ENCODE data around the gene RAI14.
A peak's percentile ranks its signal among the peaks of the same experiment; 100 is the strongest.

RAI14 gene

DNA sequence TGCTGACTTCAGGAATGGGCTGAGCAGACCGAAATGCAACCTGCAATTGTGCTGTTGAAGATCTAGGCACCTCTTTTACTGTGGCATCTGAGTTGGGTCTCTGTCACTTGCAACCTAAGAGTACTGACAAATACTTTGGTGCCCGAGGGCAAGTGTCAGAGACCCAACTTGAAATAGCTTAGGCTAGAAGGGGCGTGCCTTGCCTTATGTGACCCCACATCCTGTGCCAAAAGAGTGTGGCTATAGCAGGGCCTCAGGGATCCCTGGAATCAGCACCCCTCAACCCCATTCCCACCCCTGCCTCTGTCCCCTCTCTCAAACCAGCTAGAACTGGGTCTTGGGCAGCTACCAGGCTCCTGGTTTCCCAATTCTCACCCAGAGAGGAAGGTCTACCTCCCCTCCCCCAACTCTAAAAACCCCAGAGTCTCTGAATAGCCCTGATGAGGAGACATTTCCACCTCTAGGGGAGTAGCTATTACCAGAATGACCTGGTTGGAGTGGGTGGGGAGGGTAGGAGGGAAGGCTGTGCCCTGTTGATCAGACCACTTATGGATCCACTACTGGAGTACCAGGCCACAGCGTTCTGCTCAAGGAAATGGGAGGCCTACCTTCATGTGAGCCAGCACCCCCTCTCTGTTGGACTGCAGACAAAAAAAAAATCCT is 17.5 kb downstream of the RAI14 start:
- intact Hi-C loops (cut with DNase I): no loop called here
- no peak for DNase-seq

DNA sequence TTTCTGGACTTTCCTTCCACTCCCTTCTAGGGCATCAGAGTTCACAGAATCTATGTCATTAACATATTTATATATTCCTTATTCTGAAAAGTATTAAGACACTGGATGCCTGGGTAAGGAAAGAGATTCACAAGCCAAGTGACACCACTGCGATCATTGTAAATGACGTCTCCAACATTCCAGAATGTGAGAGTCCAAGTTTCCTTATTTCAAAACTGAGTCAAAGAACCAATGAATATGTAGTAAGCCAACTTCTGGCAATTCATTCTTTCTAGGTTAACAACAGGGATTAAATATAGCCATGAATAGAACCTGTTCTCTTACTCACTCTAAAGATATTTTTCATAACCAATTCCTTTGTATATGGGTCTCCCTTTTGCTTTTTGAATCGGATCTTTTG is 18.1 kb downstream of the RAI14 start:
- intact Hi-C loops (cut with DNase I): no loop called here
- DNase-seq: no peak

DNA sequence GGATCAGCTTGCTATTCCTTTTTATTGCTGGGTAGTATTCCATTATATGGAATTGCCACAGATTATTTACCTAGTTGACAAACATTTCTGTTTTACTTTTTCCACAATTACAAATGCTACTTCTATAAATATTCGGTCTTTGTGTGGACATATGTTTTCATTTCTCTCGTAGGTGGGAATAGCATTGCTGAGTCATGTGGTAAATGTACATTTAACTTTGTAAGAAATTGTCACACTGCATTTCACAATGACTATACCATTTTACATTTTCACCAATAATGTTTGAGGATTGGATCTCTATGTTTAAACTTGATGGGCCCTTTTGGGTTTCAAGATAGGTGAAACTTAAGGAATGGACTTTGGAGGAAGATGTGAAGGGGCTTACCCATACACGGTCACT is 19.7 kb downstream of the RAI14 start:
- intact Hi-C loops (cut with DNase I): no loop called here
- no peak for DNase-seq

DNA sequence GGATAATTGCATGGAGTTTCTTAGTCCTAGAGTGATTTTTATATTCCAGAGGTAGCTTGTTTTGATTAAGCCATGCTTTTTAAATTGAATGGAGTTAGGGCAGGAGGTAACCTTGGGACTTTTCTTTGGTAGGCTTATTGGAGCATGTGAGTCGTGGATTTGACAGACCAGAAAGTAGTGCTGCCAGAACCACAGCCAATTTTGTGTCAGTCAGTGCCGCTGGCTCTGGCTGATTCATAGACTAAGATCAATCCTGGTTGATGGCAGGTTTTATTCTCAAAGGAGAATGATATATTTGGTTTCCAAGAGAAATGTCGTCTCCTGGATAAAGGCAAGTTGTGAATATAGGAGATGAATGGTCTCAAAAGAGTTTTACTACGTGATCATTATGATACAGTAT is 20.3 kb downstream of the RAI14 start:
- no peak for DNase-seq
- intact Hi-C loops (cut with DNase I): no loop called here

DNA sequence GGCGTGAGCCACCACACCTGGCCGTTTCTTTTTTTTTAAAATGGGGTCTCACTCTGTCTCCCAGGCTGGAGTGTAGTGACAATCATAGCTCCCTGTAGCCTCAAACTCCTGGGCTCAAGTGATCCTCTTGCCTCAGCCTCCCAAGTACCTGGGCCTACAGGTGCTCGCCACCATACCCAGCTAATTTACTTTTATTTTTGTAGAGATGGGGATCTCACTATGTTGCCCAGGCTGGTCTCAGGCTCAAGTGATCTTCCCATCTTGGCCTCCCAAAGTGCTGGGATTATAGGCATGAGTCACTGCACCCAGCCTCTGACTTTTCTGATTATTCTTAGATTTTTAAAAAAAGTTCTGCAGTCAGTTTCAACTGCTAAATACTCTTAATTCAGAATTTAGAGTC is 21.3 kb downstream of the RAI14 start:
- intact Hi-C loops (cut with DNase I): no loop called here
- DNase-seq: no peak

DNA sequence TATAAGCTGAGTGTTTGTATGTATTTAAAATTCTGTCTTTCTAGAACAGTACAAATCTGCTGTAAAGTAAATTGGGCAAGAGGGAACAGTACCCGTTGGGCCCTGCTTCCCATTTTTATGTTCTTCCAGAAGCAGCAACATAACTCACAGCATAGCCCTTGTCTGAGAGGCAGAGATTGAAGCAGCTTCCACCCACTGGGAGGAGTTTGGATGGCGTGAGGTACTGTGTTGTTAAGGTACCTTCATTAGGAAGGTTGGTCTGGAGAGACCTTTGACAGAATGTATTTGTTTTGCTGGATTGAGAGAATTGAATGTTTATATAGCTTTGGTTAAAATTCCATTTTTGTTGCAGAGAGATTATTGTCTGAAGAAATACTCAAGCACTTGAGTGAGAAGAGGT is 24.8 kb downstream of the RAI14 start:
- no peak for DNase-seq
- intact Hi-C loops (cut with DNase I): no loop called here

DNA sequence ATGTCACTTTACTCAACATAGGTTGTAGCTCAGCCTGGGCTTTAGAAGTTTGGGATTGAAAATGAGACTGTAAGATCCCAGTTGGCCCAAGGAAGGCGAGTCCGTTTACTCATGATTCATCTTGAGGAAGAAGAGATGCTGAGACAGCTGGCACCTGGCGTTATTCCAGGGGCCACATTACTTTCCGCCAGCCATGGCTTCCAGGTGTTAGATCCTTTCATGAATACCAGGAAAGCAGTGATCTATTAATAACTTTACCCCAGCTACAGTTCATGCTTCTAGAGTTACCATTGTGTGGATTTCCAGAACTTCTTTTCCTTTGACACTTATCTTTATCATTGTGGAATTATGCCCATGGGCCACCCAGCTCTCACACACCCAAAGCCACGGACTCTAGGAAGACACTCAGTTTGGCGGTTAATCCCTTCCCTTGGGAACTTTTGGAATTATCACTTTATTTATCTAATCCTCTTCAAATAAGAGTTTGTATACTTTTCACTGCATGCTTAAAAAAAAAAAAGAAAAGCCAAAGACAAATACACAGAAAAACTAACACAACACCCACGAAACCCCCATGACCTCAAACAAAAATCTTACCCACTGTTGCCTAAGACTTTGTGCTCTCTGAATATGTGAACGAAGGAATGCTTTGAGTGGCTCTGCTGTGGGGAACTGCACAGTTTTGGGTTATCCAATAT is 26.9 kb downstream of the RAI14 start:
- DNase-seq: no peak

DNA sequence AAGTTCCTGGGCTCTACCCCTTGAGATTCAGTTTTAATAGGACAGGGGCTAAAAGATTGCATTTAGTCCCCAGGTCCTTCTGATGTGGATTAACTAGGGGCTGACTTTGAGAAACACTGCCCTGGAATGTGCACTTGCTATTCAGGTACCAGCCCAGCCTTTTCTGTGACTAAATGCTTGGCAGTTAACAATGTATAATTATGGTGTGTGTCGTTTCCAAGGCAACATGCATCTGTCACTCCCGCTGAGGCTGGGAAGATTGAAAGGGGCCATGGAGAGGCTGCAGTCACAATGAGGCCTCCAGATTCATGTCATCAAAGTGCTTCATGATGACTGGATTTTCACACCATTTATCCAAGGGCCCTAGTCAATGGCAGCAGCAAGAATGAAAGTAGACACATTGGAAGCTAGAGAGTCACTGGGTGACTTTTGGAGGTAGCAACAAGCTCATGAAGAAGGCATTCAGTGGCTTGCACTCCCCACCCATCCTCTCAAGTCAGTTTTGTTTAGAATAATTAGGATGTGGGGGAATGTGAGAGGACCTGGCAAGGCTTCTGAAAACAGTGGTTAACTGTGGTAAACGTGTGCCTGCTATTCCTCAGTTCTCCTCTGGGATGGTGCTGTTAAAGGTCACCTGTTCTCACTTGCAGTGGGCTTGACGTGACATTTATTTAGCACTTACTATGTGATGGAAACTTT is 28.3 kb downstream of the RAI14 start:
- peak in 2 of 10 donors; percentile 14 to 76 for DNase-seq

More for the DNA sequence above, 26.9 kb downstream of the RAI14 start:
- intact Hi-C loops (cut with DNase I): no loop called here

DNA sequence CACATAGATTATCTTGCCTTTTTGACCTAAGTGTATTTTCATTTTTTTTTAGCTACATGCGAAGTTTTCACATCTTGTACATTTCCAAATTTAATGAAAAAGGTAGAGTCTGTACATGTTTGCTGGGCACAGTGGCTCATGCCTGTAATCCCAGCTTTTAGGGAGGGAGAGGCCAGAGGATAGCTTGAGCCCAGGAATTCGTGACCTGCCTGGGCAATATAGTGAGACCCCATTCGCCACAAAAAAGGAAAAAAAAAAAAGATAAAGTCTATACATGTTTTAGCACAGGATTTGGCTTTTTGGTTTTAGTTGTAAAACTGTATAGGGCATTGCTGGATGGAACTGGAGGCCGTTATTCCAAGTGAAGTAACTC is 28.8 kb downstream of the RAI14 start:
- DNase-seq: peak in 1 of 10 donors; percentile 22
- intact Hi-C loops (cut with DNase I): no loop called here

More for the DNA sequence above, 28.3 kb downstream of the RAI14 start:
- intact Hi-C loops (cut with DNase I): no loop called here

DNA sequence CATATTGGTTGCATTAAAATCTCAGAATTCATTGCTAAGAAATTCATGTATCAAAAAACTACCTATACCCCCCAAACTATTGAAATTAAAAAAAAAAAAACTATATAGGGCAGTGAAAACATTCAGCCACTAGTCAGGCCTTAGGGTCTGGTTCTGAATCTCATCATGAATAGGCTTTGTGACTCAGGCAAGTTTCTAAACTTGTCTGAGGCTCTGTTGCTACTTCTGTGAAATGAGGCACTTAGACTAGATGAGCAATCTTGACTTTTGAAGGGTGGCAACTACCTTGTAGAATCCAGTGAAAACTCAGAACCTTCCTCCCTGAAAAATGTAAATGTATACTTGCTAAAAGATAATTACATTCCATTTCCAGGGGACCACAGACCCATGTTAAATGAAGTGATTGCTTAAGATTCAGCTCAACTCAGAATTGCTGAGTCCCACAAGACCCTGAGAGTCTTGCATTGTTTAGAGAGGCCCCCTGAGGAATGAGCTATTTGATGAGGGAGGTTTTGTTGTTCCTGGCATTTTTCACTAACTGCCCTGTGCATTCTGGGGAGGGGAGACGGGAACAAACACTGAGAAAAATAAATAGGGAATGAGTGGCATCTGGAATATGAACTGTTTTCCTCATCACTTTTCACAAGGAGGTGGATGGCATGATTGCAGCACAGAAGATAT is 29.5 kb downstream of the RAI14 start:
- no peak for DNase-seq
- intact Hi-C loops (cut with DNase I): no loop called here

DNA sequence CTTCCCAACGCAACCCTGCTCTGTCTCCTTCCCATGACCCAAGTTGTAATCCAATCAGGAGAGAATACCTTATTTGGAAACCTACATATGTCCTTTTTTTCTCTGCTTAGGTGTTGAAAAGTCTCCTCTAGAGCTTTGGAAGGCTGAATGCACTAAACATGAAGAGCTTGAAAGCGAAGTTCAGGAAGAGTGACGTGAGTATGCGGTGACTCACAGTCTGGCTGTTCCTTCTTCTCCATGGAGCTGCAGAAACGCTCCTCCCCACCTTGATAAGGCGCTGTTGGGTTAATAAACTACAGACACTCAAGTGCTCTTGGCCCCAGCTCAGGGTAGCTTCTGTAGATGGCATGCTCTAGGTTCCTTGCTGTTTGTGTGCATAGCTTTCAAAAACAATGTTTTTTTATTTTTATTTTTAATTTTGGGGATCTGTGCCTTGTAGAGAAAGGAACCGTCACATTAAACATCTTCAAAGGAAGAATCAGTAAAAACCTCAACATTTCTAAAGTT is 30.7 kb downstream of the RAI14 start:
- DNase-seq: peak in 1 of 10 donors; percentile 5
- intact Hi-C loops (cut with DNase I): no loop called here

DNA sequence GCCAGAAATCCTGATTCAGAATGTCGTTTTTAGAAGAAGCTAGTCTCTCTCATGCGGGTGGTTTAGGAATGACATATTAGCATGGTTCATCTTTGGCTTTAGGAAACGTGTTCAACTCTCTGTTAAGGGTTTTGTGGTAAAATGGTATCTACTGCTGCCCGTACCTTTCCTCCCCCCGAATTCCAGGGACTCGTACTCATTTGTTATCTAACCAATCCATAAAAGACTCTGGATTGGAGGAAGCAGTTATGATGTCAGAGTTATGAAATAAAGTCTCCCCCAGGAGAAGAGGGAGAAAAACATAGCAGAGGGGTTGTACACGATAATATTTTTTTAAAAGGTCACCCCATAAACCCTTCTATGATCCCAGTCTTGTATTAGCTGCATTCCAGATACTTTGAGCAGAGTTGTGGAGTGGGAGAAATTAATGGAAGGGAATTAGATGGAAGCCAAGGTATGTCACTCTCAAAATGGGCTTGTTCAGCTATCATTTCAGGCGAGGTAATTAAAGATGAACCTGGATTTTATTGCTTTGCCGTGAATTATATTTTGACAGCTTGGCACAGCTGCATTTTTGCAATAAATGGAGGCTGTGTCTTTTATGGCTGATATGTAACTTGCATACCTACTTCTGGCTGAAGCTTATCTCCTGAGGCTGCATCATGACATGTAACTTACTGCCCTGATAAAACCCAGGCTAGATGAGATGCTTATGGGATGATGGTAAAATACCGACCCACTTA is 31.3 kb downstream of the RAI14 start:
- intact Hi-C loops (cut with DNase I): no loop called here
- no peak for DNase-seq

DNA sequence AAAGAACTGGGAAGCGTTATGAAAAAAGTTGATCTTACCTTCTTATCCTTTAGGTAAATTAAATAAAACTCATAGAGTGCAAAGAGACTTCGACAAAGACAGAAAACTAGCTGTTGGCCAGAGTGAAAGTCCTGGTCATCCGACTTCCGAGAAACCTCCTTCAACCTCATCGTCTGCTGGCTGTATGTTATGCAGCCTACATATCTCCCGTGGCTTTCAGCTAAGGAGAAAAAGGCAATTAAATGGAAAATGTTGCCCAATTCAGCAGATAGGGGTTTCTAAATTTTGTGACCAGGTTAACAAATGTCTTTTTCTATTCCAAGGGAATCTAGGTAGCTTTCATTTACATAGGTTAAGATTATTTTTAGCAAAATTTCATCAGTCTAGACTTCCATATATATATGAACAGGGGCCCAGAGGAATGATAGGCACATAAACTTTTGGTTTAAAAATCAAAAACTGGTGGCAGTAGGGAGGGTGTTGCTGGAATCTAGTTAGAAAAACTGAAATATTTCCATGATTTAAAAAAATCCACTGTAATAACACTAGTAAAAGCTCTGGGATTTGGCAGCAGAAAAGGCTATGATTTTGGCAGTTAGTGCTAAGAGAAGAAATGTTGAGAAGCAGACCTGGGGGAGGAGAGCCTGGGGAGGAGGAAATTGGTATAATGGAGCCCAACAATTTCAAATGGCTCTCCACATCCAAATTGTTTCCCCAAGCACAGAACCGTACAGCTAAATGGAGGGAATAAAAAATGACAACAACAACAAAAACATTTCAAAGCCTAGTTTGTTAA is 32.1 kb downstream of the RAI14 start:
- DNase-seq: no peak
- intact Hi-C loops (cut with DNase I): no loop called here

DNA sequence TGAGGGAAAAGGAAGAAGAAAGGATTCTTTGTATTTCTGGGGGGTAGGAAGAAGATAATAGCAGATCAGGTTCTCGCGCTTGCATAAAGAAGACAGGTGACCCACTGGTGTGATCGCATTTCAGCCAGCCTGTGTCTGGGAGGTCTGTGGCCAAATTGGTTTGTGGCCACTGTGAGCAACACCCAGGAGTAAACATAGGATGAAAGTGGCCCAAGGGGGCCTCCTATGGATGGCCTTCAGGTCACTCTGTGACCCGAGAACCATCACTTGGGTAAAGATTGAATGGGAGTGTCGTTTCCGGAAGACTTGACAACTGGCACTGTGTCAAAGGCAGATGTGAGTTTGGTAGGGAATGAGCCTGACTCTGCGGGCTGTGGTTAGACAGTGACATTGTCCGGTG is 34.2 kb downstream of the RAI14 start:
- DNase-seq: no peak
- intact Hi-C loops (cut with DNase I): no loop called here

DNA sequence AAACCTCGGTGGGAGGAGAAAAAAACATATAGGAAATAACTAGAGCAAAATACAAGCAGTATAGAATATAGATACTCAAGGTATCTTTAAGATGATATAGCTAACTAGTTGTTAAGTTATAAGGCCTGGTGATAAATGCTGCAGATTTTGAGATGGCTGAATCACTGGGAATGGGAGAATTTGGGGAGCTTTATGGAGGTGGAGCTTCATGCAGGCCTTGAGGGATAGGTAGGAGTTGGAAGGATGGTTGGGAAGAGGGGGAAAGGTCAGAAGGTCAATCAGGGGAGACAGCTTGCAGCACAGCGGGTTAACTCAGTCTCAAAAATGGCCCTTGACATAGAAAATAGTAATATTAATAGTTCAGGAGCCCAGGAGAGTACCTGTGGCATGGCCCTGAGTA is 34.8 kb downstream of the RAI14 start:
- DNase-seq: no peak
- intact Hi-C loops (cut with DNase I): no loop called here

DNA sequence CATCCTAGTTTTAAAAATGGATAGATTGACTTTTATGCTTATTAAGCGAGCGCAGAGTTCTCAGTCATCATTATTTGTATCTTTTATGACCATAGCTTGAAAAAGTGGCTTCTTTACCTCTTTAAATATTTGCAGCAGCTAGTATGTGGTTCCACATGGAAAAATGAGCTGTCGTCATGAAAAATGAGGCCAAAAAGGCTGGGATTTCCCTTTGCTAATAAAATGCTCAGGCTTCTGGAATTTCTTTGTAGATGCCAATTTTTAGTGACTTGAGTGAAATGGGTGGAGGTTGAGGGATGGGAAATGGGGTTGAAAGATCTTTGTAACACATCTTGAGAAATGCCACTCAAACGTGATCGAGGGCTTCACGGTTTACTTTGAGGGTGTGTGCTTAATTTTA is 35.2 kb downstream of the RAI14 start:
- DNase-seq: no peak
- intact Hi-C loops (cut with DNase I): no loop called here

DNA sequence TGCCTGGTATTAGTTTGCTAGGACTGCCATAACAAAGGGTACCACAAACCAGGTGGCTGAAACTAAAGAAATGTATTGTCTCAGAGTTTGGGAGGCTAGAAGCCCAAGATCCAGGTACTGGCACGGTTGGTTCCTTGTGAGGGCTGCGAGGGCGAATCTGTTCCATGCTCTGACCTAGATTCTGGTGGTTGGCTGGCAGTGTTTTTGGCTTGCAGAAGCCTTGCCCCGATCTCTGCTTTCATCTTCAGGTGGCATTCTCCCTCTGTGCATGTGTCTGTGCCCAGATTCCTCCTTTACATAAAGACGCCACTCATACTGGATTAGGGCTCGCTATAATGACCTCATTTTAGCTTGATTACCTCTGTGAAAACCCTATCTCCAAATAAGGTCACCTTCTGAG is 36.7 kb downstream of the RAI14 start:
- DNase-seq: no peak
- intact Hi-C loops (cut with DNase I): no loop called here

DNA sequence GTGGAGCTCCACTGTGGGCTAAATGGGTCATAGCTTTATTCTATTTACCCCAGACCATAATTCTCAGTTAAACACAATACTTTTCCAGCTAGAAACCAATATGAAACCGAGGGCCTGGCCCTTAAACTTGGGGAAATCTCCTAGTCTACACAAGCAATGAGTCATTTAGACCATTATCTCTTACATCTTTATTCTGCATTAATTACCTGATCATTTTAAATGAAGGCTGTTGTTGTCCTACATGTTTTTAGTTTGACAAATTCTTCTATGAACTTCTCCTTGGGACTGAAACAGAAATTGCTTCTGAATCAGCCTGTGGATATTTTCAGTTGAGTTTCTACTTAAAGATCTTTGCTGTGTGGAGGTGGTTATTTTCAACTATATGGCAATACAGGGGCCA is 37.9 kb downstream of the RAI14 start:
- DNase-seq: no peak
- intact Hi-C loops (cut with DNase I): no loop called here

DNA sequence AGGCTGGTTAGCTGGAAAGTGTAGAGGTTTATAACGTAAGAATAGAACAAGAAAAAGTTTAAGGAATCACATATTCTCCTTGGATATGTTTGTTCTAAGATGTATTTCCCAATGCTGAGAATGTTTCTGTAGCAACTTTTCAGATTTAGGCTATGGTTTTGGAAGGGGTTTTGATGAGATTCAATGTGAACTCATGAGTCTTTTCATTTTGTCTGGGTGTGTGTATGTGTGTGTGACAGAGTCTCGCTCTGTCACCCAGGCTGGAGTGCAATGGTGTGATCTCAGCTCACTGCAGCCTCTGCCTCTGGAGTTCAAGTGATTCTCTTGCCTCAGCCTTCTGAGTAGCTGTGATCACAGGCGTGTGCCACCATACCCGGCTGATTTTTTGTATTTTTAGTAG is 38.6 kb downstream of the RAI14 start:
- no peak for DNase-seq
- intact Hi-C loops (cut with DNase I): no loop called here
